Measurements from ENCODE around the gene DDX10. TPM values are rescaled to one million over a fixed set of nuclear protein-coding genes. Genes with fewer than 3 reads are reported as not detected.
A peak's percentile ranks its signal among the peaks of the same experiment; 100 is the strongest.

The DDX10 gene
- total RNA-seq, 1 donor from 2014 or later = 32.2 TPM

DNA sequence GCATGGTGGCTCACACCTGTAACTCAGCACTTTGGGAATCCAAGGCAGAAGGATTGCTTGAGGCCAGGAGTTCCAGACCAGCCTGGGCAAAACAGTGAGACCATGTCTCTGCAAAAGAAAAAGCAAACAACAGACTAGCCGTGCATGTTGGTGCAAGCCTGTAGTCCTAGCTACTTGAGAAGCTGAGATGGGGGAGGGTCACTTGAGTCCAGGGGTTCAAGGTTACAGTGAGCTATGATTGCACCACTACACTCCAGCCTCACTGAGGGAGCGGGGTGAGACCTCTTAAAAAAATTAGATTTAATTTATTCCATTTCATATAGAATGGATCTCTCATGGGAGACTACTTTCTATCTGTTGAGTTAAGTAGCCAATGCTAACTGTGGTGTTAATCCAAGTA lies 50.4 kb downstream of the DDX10 start:
- H3K27me3 ChIP-seq (ENCODE audit: insufficient read depth, low read length) = no peaks in the 10 kb centered on the region
- no peak overlapping the region for H3K27ac Mint-ChIP-seq (ENCODE audit: unreplicated experiment)
- no peak for FAIRE-seq
- peaks cover 21% of the 10 kb centered on the region for H3K4me1 ChIP-seq (ENCODE audit: insufficient read depth, low read length)
- H3K4me1 Mint-ChIP-seq (ENCODE audit: low read depth, unreplicated experiment) = peaks cover 27% of the 10 kb centered on the region
- no peak overlapping the region for H3K4me3 ChIP-seq (ENCODE audit: insufficient read depth, low read depth, low read length)
- H3K36me3 Mint-ChIP-seq (ENCODE audit: low read depth, unreplicated experiment) = peaks cover 7% of the 10 kb centered on the region
- H2AFZ ChIP-seq (ENCODE audit: low read depth, low read length) = no peak overlapping the region
- no peak for DNase-seq (ENCODE audit: low read depth)
- H3K27ac ChIP-seq (ENCODE audit: low read depth, low read length) = no peak overlapping the region
- no peak overlapping the region for H3K4me2 ChIP-seq (ENCODE audit: low read length)
- no peaks in the 10 kb centered on the region for H4K20me1 ChIP-seq (ENCODE audit: insufficient read depth, low read length)
- no peaks in the 10 kb centered on the region for H3K9me3 ChIP-seq (ENCODE audit: insufficient read depth, low read depth, low read length)
- no peaks in the 10 kb centered on the region for H3K27me3 Mint-ChIP-seq (ENCODE audit: low read depth, unreplicated experiment)
- H3K9me3 Mint-ChIP-seq (ENCODE audit: unreplicated experiment) = peaks cover 4% of the 10 kb centered on the region
- H3K36me3 ChIP-seq (ENCODE audit: insufficient read depth, low read length) = peaks cover 4% of the 10 kb centered on the region
- H3K4me3 Mint-ChIP-seq (ENCODE audit: unreplicated experiment) = no peak overlapping the region
- TF ChIP-seq, protein P1, sequence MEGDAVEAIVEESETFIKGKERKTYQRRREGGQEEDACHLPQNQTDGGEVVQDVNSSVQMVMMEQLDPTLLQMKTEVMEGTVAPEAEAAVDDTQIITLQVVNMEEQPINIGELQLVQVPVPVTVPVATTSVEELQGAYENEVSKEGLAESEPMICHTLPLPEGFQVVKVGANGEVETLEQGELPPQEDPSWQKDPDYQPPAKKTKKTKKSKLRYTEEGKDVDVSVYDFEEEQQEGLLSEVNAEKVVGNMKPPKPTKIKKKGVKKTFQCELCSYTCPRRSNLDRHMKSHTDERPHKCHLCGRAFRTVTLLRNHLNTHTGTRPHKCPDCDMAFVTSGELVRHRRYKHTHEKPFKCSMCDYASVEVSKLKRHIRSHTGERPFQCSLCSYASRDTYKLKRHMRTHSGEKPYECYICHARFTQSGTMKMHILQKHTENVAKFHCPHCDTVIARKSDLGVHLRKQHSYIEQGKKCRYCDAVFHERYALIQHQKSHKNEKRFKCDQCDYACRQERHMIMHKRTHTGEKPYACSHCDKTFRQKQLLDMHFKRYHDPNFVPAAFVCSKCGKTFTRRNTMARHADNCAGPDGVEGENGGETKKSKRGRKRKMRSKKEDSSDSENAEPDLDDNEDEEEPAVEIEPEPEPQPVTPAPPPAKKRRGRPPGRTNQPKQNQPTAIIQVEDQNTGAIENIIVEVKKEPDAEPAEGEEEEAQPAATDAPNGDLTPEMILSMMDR (IDR thresholded peaks at IDR 0.05; ENCODE audit: insufficient read depth, low read depth, low read length) = no peak
- H3K9ac ChIP-seq (ENCODE audit: low read length) = no peak overlapping the region
- H3K79me2 ChIP-seq (ENCODE audit: insufficient read depth, low read length) = peaks cover 33% of the 10 kb centered on the region

DNA sequence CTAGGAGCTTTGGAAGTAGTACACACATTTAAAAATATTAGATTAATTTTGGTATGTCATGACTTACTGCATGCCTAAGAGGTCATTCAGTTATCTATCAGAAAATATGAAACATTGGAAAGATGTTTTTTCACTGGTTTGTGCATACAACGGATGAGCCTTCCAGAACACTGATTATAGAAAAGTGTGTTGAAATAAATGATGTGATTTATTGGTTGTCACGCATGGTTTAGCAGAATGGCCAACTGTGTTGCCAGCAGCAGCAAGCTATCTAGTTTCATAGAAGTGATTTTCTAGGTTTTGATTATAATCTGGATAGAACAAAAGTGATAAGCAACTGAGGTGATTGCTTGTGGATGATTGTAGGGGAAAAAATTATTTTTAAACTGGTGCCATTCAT lies 53.6 kb downstream of the DDX10 start:
- Mint-ChIP-seq H3K4me1 (ENCODE audit: low read depth, unreplicated experiment) (peaks cover 16% of the 10 kb centered on the region), H3K27me3 (ENCODE audit: low read depth, unreplicated experiment) (no peaks in the 10 kb centered on the region), H3K27ac (ENCODE audit: unreplicated experiment) (no peak overlapping the region), H3K36me3 (ENCODE audit: low read depth, unreplicated experiment) (no peaks in the 10 kb centered on the region), H3K4me3 (ENCODE audit: unreplicated experiment) (no peak overlapping the region), H3K9me3 (ENCODE audit: unreplicated experiment) (no peaks in the 10 kb centered on the region)
- no peak overlapping the region for H3K4me2 ChIP-seq (ENCODE audit: low read length)
- no peaks in the 10 kb centered on the region for H3K27me3 ChIP-seq (ENCODE audit: insufficient read depth, low read length)
- no peak overlapping the region for H3K27ac ChIP-seq (ENCODE audit: low read depth, low read length)
- H3K9me3 ChIP-seq (ENCODE audit: insufficient read depth, low read depth, low read length) = no peaks in the 10 kb centered on the region
- no peak overlapping the region for H3K4me3 ChIP-seq (ENCODE audit: insufficient read depth, low read depth, low read length)
- peaks cover 11% of the 10 kb centered on the region for H3K4me1 ChIP-seq (ENCODE audit: insufficient read depth, low read length)
- DNase-seq (ENCODE audit: low read depth) = no peak
- no peak overlapping the region for H3K9ac ChIP-seq (ENCODE audit: low read length)
- FAIRE-seq = no peak
- peaks cover 10% of the 10 kb centered on the region for H3K36me3 ChIP-seq (ENCODE audit: insufficient read depth, low read length)
- TF ChIP-seq, protein P1 (IDR thresholded peaks at IDR 0.05; ENCODE audit: insufficient read depth, low read depth, low read length) = no peak
- TF ChIP-seq EZH2 (IDR thresholded peaks at IDR 0.05; ENCODE audit: insufficient read depth, low read length) = no peak
- no peak overlapping the region for H2AFZ ChIP-seq (ENCODE audit: low read depth, low read length)
- no peaks in the 10 kb centered on the region for H4K20me1 ChIP-seq (ENCODE audit: insufficient read depth, low read length)
- H3K79me2 ChIP-seq (ENCODE audit: insufficient read depth, low read length) = peaks cover 17% of the 10 kb centered on the region

DNA sequence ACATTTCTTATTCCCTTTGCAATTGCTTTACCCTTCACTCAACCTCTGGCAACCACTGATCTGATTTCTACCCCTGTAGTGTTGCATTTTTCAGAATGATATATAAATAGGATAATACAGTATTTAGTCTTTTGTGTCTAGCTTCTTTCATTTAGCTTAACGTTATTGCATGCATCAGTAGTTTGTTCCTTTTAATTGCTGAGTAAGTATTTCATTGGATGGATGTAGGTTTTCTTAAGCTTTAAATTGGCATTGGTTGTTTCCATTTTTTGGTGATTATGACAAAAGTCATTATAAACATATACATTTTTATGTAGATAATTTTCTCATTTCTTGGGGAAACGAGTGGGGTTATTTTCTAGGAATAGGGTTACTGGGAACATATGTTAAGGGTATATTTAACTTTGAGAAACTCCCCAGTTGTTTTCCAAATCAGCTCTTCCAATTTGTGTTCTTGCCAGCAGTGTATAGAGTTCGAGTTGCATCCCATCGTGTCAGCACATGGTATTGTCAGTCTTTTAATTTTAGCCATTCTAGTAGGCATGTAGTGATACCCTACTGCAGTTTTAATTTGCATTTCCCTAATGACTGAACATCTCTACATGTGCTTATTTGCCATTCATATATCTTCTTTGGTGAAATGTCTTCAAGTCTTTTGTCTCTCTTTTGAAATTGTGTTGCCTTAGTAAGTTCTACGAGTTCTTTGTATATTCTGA lies 60.3 kb downstream of the DDX10 start:
- Histone ChIP-seq H3K27ac (ENCODE audit: low read depth, low read length) (no peak overlapping the region), H3K9me3 (ENCODE audit: insufficient read depth, low read depth, low read length) (no peaks in the 10 kb centered on the region), H3K27me3 (ENCODE audit: insufficient read depth, low read length) (no peaks in the 10 kb centered on the region), H3K79me2 (ENCODE audit: insufficient read depth, low read length) (peaks cover 40% of the 10 kb centered on the region), H3K4me2 (ENCODE audit: low read length) (no peak overlapping the region), H3K9ac (ENCODE audit: low read length) (no peak overlapping the region), H2AFZ (ENCODE audit: low read depth, low read length) (no peak overlapping the region), H4K20me1 (ENCODE audit: insufficient read depth, low read length) (no peaks in the 10 kb centered on the region), H3K4me1 (ENCODE audit: insufficient read depth, low read length) (peaks cover 7% of the 10 kb centered on the region), H3K4me3 (ENCODE audit: insufficient read depth, low read depth, low read length) (no peak overlapping the region), H3K36me3 (ENCODE audit: insufficient read depth, low read length) (peaks cover 11% of the 10 kb centered on the region)
- Mint-ChIP-seq H3K4me1 (ENCODE audit: low read depth, unreplicated experiment) (peaks cover 17% of the 10 kb centered on the region), H3K27me3 (ENCODE audit: low read depth, unreplicated experiment) (no peaks in the 10 kb centered on the region), H3K27ac (ENCODE audit: unreplicated experiment) (no peak overlapping the region), H3K4me3 (ENCODE audit: unreplicated experiment) (no peak overlapping the region), H3K9me3 (ENCODE audit: unreplicated experiment) (peaks cover 4% of the 10 kb centered on the region), H3K36me3 (ENCODE audit: low read depth, unreplicated experiment) (no peaks in the 10 kb centered on the region)
- no peak for TF ChIP-seq EZH2 (IDR thresholded peaks at IDR 0.05; ENCODE audit: insufficient read depth, low read length)
- TF ChIP-seq, protein P1 (IDR thresholded peaks at IDR 0.05; ENCODE audit: insufficient read depth, low read depth, low read length) = no peak
- DNase-seq (ENCODE audit: low read depth) (no peak), FAIRE-seq (peak; percentile 20)
